B cell (primary cell): ENCODE data around the gene LRG1.

Source experiments
- EZH2 ChIP-seq: IDR thresholded peaks from 2 replicates; pipeline ENCODE4 v1.6.1; 2012; ENCODE audit warnings: borderline replicate concordance, low read depth, mild to moderate bottlenecking, moderate library complexity, low read length; ENCODE audit not compliant: insufficient read depth, poor library complexity, severe bottlenecking
- TF ChIP-seq, protein P1 (sequence below): fragments of 200-600 bp; IDR thresholded peaks from one replicate; pipeline ENCODE4 v1.8.0; 2022; ENCODE audit warnings: antibody characterized with exemption, mild to moderate bottlenecking

DNA sequence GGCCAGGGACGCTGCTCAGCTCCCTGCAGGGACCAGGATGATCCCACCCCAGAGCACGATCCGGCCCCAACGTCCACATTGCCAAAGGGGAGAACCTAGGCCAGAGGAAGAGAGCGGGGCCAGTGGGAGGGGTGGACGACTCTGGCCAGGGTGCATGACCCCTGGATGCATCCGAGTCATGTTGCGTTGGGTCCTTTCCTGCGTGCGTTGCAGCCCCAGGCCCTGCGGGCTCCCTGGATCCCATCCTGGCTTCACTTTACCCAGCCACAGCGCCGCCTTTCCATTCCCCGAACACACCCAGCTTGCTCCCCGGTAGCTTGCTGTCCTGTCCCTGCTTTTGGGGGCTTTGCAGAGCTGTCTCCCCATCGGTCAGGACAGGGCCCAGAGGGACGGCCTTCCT is 32.0 kb downstream of the LRG1 start:
- TF ChIP-seq, protein P1, sequence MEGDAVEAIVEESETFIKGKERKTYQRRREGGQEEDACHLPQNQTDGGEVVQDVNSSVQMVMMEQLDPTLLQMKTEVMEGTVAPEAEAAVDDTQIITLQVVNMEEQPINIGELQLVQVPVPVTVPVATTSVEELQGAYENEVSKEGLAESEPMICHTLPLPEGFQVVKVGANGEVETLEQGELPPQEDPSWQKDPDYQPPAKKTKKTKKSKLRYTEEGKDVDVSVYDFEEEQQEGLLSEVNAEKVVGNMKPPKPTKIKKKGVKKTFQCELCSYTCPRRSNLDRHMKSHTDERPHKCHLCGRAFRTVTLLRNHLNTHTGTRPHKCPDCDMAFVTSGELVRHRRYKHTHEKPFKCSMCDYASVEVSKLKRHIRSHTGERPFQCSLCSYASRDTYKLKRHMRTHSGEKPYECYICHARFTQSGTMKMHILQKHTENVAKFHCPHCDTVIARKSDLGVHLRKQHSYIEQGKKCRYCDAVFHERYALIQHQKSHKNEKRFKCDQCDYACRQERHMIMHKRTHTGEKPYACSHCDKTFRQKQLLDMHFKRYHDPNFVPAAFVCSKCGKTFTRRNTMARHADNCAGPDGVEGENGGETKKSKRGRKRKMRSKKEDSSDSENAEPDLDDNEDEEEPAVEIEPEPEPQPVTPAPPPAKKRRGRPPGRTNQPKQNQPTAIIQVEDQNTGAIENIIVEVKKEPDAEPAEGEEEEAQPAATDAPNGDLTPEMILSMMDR: no peak
- no peak for TF ChIP-seq EZH2
